SK-N-SH (cell line): Measurements from ENCODE around the gene ASTN2. TPM values are rescaled to one million over a fixed set of nuclear protein-coding genes. Genes with fewer than 3 reads are reported as not detected.

Source experiments
- CTCF ChIA-PET: fragments of 300-600, 350-600 bp; formaldehyde crosslinking; extraction: SDS; loops from one replicate; lab custom pipeline; 2021; lab: Yijun Ruan, JAX
- POLR2A ChIA-PET: fragments of 350-600 bp; sonication (Branson Sonifier 250); formaldehyde crosslinking; extraction: SDS; loops from one replicate; lab custom pipeline; 2020; ENCODE audit warnings: antibody characterized with exemption, inconsistent platforms; lab: Yijun Ruan, JAX
- DNase-seq: peaks from one replicate; pipeline ENCODE4 v3.0.0; 2012
- H2AFZ ChIP-seq: fragments of 200-600 bp; sonication (generic); 2 replicates; pipeline ENCODE4 v1.8.1; 2016; ENCODE audit warnings: antibody characterized with exemption, mild to moderate bottlenecking, low read depth
- H3F3A ChIP-seq: fragments of 200-600 bp; sonication (generic); replicated peaks from 2 replicates; pipeline ENCODE3; 2016; ENCODE audit warnings: antibody characterized with exemption, mild to moderate bottlenecking; ENCODE audit not compliant: insufficient read depth
- H3K27ac ChIP-seq, 2 experiments: fragments of 200-500 bp in 1 of 2; fragments of 200-600 bp in 1 of 2; sonication (Bioruptor generic) in 1 of 2; sonication (generic), shearing (Covaris generic) in 1 of 2; 2 replicates each; pipeline versions ENCODE4 v1.5.1 to v1.6.1; 2014 to 2016; ENCODE audit warnings: low read depth in 2 of 2, inconsistent platforms in 1 of 2, low read length in 1 of 2, mild to moderate bottlenecking in 1 of 2, mixed read lengths in 1 of 2
- H3K27me3 ChIP-seq: fragments of 200-600 bp; sonication (generic), shearing (Covaris generic); 2 replicates; pipeline ENCODE4 v1.6.1; 2016; ENCODE audit warnings: mixed run types; ENCODE audit not compliant: insufficient read depth
- H3K36me3 ChIP-seq, 2 experiments: fragments of 200-500 bp in 1 of 2; fragments of 200-600 bp in 1 of 2; sonication (Bioruptor generic) in 1 of 2; sonication (generic) in 1 of 2; replicated peaks in 1 of 2; 2 replicates each; pipeline versions ENCODE3 to v1.5.1; 2014 to 2016; ENCODE audit warnings: low read length in 1 of 2, mild to moderate bottlenecking in 1 of 2; ENCODE audit not compliant: insufficient read depth in 2 of 2, control insufficient read depth in 1 of 2
- H3K4me1 ChIP-seq, 2 experiments: fragments of 200-500 bp in 1 of 2; fragments of 200-600 bp in 1 of 2; sonication (Bioruptor generic) in 1 of 2; sonication (generic), shearing (Covaris generic) in 1 of 2; 2 replicates each; pipeline versions ENCODE4 v1.5.1 to v1.6.1; 2014 to 2016; ENCODE audit warnings: low read depth in 1 of 2, low read length in 1 of 2, mixed run types in 1 of 2; ENCODE audit not compliant: insufficient read depth in 2 of 2, control insufficient read depth in 1 of 2
- H3K4me2 ChIP-seq: fragments of 200-600 bp; sonication (generic), shearing (Covaris generic); 2 replicates; pipeline ENCODE4 v1.6.1; 2017; ENCODE audit warnings: mixed run types
- H3K4me3 ChIP-seq, 2 experiments: fragments of 200-500 bp in 1 of 2; fragments of 200-600 bp in 1 of 2; sonication (Bioruptor generic) in 1 of 2; sonication (generic), shearing (Covaris generic) in 1 of 2; 2 replicates each; pipeline versions ENCODE4 v1.5.1 to v1.8.1; 2014 to 2016; ENCODE audit warnings: low read depth in 2 of 2, inconsistent platforms in 1 of 2, low read length in 1 of 2, mild to moderate bottlenecking in 1 of 2, mixed read lengths in 1 of 2, moderate library complexity in 1 of 2
- H3K79me2 ChIP-seq: fragments of 200-600 bp; sonication (generic); 2 replicates; pipeline ENCODE4 v1.8.1; 2017; ENCODE audit warnings: mild to moderate bottlenecking; ENCODE audit not compliant: insufficient read depth
- H3K9ac ChIP-seq: fragments of 200-600 bp; sonication (generic); 2 replicates; pipeline ENCODE4 v1.6.1; 2017; ENCODE audit warnings: mixed run types
- H3K9me2 ChIP-seq: fragments of 200-600 bp; sonication (generic); 2 replicates; pipeline ENCODE4 v1.6.1; 2017; ENCODE audit warnings: mixed run types
- H3K9me3 ChIP-seq: fragments of 200-600 bp; sonication (generic); 2 replicates; pipeline ENCODE4 v1.6.1; 2017; ENCODE audit warnings: mixed run types, mild to moderate bottlenecking, moderate library complexity
- H4K20me1 ChIP-seq: fragments of 200-600 bp; sonication (generic); 2 replicates; pipeline ENCODE4 v1.6.1; 2017; ENCODE audit warnings: mild to moderate bottlenecking, mixed run types; ENCODE audit not compliant: insufficient read depth
- ELF1 ChIP-seq: IDR thresholded peaks from 2 replicates; pipeline ENCODE4 v1.4.0; 2012
- EP300 ChIP-seq, 2 experiments: IDR thresholded peaks; 2 replicates each; pipeline versions ENCODE4 v1.4.0 to v1.6.1; 2012; ENCODE audit warnings: borderline replicate concordance in 1 of 2, low read depth in 1 of 2, low read length in 1 of 2
- EZH2phosphoT487 ChIP-seq: fragments of 200-600 bp; sonication (generic); IDR thresholded peaks from 2 replicates; pipeline ENCODE4 v1.6.1; 2017; ENCODE audit warnings: low read depth, mixed run types, mild to moderate bottlenecking, antibody characterized with exemption, moderate library complexity, borderline replicate concordance
- FOXM1 ChIP-seq: IDR thresholded peaks from 2 replicates; pipeline ENCODE4 v1.4.0; 2012; ENCODE audit warnings: low read depth, mild to moderate bottlenecking
- GABPA ChIP-seq: IDR thresholded peaks from 2 replicates; pipeline ENCODE4 v1.4.0; 2012; ENCODE audit warnings: low read depth, mild to moderate bottlenecking
- GATA2 ChIP-seq: sonication (generic); formaldehyde crosslinking; IDR thresholded peaks from 2 replicates; pipeline ENCODE4 v1.5.0; 2020; ENCODE audit warnings: mild to moderate bottlenecking, missing genetic modification reagents
- JUND ChIP-seq: IDR thresholded peaks from 2 replicates; pipeline ENCODE4 v1.4.0; 2012
- MEF2A ChIP-seq: IDR thresholded peaks from 2 replicates; pipeline ENCODE4 v1.4.0; 2012; ENCODE audit warnings: low read depth, borderline replicate concordance
- MXI1 ChIP-seq: IDR thresholded peaks from 2 replicates; pipeline ENCODE4 v1.6.1; 2012; ENCODE audit warnings: mild to moderate bottlenecking, low read depth, low read length, improper control_type of control experiment
- NFIC ChIP-seq: IDR thresholded peaks from 2 replicates; pipeline ENCODE4 v1.4.0; 2012; ENCODE audit warnings: borderline replicate concordance
- NRF1 ChIP-seq: IDR thresholded peaks from 2 replicates; pipeline ENCODE4 v1.6.1; 2012; ENCODE audit warnings: low read depth, mild to moderate bottlenecking, low read length
- POLR2AphosphoS5 ChIP-seq: IDR thresholded peaks from 2 replicates; pipeline ENCODE4 v1.6.1; 2012; ENCODE audit warnings: low read depth, low read length
- RCOR1 ChIP-seq: fragments of 150-350 bp; IDR thresholded peaks from 2 replicates; pipeline ENCODE4 v1.6.1; 2017; ENCODE audit warnings: antibody characterized with exemption, low read length
- RFX5 ChIP-seq: IDR thresholded peaks from 2 replicates; pipeline ENCODE4 v1.6.1; 2012; ENCODE audit warnings: mild to moderate bottlenecking, improper control_type of control experiment, low read length
- SIN3A ChIP-seq: IDR thresholded peaks from 2 replicates; pipeline ENCODE4 v1.6.1; 2012; ENCODE audit warnings: low read depth, mild to moderate bottlenecking, low read length, moderate library complexity, borderline replicate concordance
- SMC3 ChIP-seq: IDR thresholded peaks from 2 replicates; pipeline ENCODE4 v1.6.1; 2012; ENCODE audit warnings: low read depth, low read length, improper control_type of control experiment
- WGBS: methylation state at CpG from one replicate; pipeline ENCODE4 v1.1.6; 2017; ENCODE audit warnings: low lambda C conversion rate; 5-methylcytosine and 5-hydroxymethylcytosine counted together
- polyA plus RNA-seq, 3 experiments: library from polyadenylated mRNA; depleted of rRNA; stranded (reverse); fragments of >200 nt; gene quantifications; 2 replicates each; pipeline ENCODE4 v1.2.3, GENCODE V29; 2012
- TF ChIP-seq, protein P1 (sequence below): IDR thresholded peaks from 2 replicates; pipeline ENCODE4 v1.4.0; 2012; ENCODE audit warnings: low read depth, borderline replicate concordance
- TF ChIP-seq, protein P2 (sequence below): fragments of 150-350 bp; IDR thresholded peaks from 2 replicates; pipeline ENCODE4 v1.6.1; 2017; ENCODE audit warnings: antibody characterized with exemption, low read length, low read depth, borderline replicate concordance
- TF ChIP-seq, protein P3 (sequence below): IDR thresholded peaks from 2 replicates; pipeline ENCODE4 v1.4.0; 2012; ENCODE audit warnings: low read depth, borderline replicate concordance

ASTN2 gene
- polyA plus RNA-seq, 1 of the 3 experiments (the other 2 are of a cell fraction) = 6.6 TPM

DNA sequence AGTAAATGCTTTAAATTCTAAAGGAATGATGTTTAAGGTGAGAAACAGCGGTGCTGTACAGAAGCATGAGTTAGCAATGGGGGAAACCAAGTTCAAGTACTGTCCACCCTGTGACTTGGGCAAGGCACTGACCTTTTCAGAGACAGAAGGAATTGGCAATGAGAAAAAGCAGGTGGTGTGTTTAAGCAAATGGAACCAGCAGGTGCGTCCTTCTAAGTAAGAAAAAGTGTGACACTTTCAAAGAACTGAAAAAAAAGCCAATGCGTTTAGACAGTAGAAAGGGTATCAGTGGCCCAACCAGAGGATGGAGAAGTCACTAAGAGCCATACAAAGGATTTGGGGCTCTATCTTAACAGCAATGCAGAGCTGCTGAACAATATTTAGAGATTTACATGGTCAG lies 1010.6 kb downstream of the ASTN2 start:
- ChIA-PET POLR2A (no interaction called here), CTCF (no interaction called here)
- H4K20me1 ChIP-seq = no peaks in the 10 kb centered on the region
- no peak for DNase-seq
- no peak overlapping the region for H3K4me3 ChIP-seq
- no peaks in the 10 kb centered on the region for H3K79me2 ChIP-seq
- no peak overlapping the region for H2AFZ ChIP-seq
- H3K27ac ChIP-seq = no peak overlapping the region
- H3K36me3 ChIP-seq = peaks cover 6 to 16% of the 10 kb centered on the region in 2 experiments
- H3F3A ChIP-seq = peaks cover 47% of the 10 kb centered on the region
- TF ChIP-seq SMC3 = no peak
- no peak for TF ChIP-seq EZH2phosphoT487
- no peak for TF ChIP-seq GABPA
- no peak for TF ChIP-seq JUND
- no peak for TF ChIP-seq ELF1
- TF ChIP-seq GATA2 (CRISPR knock-in tag) = no peak
- no peak for TF ChIP-seq SIN3A
- TF ChIP-seq MXI1 = no peak
- TF ChIP-seq RFX5 = no peak
- H3K9me2 ChIP-seq = no peaks in the 10 kb centered on the region
- H3K27me3 ChIP-seq = no peaks in the 10 kb centered on the region
- WGBS = 97% methylated on average over 3 of the region's 3 CpGs
- no peaks in the 10 kb centered on the region for H3K9me3 ChIP-seq
- no peak overlapping the region for H3K9ac ChIP-seq
- no peak overlapping the region for H3K4me2 ChIP-seq
- no peaks in the 10 kb centered on the region; a peak in 1 of 4 replicates for H3K4me1 ChIP-seq

DNA sequence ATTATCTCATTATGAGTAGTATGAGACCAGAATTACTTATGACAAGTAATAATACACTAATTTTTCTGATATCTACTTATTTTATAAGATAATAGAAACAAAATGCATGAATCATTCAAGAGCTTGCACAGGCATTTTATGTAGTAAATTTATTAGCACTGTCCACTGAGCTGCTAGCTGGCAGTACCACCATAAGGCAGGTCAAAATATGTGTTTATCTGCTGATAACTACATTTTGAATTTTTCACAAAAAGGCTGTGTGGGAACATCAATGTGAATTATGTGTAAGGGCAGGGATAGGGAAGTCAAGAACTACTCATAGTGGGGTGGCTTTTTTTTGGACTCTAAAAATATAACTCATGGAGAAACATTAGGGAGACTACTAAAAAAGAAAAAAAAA lies 1011.7 kb downstream of the ASTN2 start:
- Histone ChIP-seq H3K9me2 (no peaks in the 10 kb centered on the region), H3K9me3 (no peaks in the 10 kb centered on the region), H3K79me2 (no peaks in the 10 kb centered on the region), H3K4me3 (no peak overlapping the region), H3K4me2 (no peak overlapping the region), H3K4me1 (no peaks in the 10 kb centered on the region; a peak in 1 of 4 replicates), H3F3A (peaks cover 55% of the 10 kb centered on the region), H3K36me3 (peaks cover 16 to 26% of the 10 kb centered on the region in 2 experiments), H2AFZ (no peak overlapping the region), H3K27ac (no peak overlapping the region), H3K9ac (no peak overlapping the region), H4K20me1 (no peaks in the 10 kb centered on the region; the same call in 1 of the 2 replicates), H3K27me3 (no peaks in the 10 kb centered on the region)
- ChIA-PET POLR2A (no interaction called here), CTCF (no interaction called here)
- TF ChIP-seq SMC3 (no peak), MXI1 (no peak), RCOR1 (no peak), GABPA (no peak), MEF2A (no peak), POLR2AphosphoS5 (no peak), NRF1 (no peak), GATA2 (CRISPR knock-in tag) (no peak), RFX5 (no peak), EP300 (IDR thresholded peaks at IDR 0.05; ENCODE audit: borderline replicate concordance in 1 of 2, low read depth in 1 of 2, low read length in 1 of 2) (no peak), FOXM1 (no peak), NFIC (no peak)
- TF ChIP-seq, protein P1, sequence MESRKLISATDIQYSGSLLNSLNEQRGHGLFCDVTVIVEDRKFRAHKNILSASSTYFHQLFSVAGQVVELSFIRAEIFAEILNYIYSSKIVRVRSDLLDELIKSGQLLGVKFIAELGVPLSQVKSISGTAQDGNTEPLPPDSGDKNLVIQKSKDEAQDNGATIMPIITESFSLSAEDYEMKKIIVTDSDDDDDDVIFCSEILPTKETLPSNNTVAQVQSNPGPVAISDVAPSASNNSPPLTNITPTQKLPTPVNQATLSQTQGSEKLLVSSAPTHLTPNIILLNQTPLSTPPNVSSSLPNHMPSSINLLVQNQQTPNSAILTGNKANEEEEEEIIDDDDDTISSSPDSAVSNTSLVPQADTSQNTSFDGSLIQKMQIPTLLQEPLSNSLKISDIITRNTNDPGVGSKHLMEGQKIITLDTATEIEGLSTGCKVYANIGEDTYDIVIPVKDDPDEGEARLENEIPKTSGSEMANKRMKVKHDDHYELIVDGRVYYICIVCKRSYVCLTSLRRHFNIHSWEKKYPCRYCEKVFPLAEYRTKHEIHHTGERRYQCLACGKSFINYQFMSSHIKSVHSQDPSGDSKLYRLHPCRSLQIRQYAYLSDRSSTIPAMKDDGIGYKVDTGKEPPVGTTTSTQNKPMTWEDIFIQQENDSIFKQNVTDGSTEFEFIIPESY = no peak
- TF ChIP-seq, protein P2, sequence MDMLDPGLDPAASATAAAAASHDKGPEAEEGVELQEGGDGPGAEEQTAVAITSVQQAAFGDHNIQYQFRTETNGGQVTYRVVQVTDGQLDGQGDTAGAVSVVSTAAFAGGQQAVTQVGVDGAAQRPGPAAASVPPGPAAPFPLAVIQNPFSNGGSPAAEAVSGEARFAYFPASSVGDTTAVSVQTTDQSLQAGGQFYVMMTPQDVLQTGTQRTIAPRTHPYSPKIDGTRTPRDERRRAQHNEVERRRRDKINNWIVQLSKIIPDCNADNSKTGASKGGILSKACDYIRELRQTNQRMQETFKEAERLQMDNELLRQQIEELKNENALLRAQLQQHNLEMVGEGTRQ = no peak
- TF ChIP-seq, protein P3, sequence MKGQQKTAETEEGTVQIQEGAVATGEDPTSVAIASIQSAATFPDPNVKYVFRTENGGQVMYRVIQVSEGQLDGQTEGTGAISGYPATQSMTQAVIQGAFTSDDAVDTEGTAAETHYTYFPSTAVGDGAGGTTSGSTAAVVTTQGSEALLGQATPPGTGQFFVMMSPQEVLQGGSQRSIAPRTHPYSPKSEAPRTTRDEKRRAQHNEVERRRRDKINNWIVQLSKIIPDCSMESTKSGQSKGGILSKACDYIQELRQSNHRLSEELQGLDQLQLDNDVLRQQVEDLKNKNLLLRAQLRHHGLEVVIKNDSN = no peak
- no peak for DNase-seq
